Panc1 (cell line): ENCODE data around the gene PAK4. TPM values are rescaled to one million over a fixed set of nuclear protein-coding genes. Genes with fewer than 3 reads are reported as not detected.

Experiments
- ATAC-seq: fragments of 200-7000 bp; cut with Tn5 transposase; 2 replicates; pipeline ENCODE4 v1.9.1; 2020; ENCODE audit warnings: mild to moderate bottlenecking, moderate library complexity
- BruUV-seq: library from RNA; stranded (reverse); fragments of 400-500 nt; replicated peaks from 2 replicates; lab custom pipeline; 2021; lab: Mats Ljungman, UMichigan
- CTCF ChIA-PET: fragments of 300-600 bp; sonication (Branson Sonifier 250); formaldehyde crosslinking; loops from one replicate; lab custom pipeline; 2022; ENCODE audit warnings: antibody characterized with exemption; lab: Charles Lee
- POLR2A ChIA-PET: fragments of 300-600 bp; sonication (Branson Sonifier 250); formaldehyde crosslinking; loops from one replicate; lab custom pipeline; 2022; ENCODE audit warnings: antibody characterized with exemption; lab: Charles Lee
- DNase-seq: peaks from one replicate; pipeline ENCODE4 v3.0.0-alpha.2; 2010; ENCODE audit warnings: low read depth, low spot score
- H3K27ac ChIP-seq: 2 replicates; pipeline ENCODE4 v1.5.1; 2011; ENCODE audit warnings: mild to moderate bottlenecking, low read length, inconsistent platforms
- H3K27me3 ChIP-seq: fragments of 200-500 bp; sonication (Bioruptor generic); 2 replicates; pipeline ENCODE4 v1.6.0; 2014; ENCODE audit warnings: low read length, inconsistent platforms; ENCODE audit not compliant: control insufficient read depth, insufficient read depth
- H3K36me3 ChIP-seq: fragments of 200-500 bp; sonication (Bioruptor generic); 2 replicates; pipeline ENCODE4 v1.5.1; 2014; ENCODE audit warnings: inconsistent platforms, mild to moderate bottlenecking, low read length, moderate library complexity; ENCODE audit not compliant: control insufficient read depth, insufficient read depth
- H3K4me1 ChIP-seq: 2 replicates; pipeline ENCODE4 v1.5.1; 2011; ENCODE audit warnings: inconsistent platforms, mild to moderate bottlenecking, low read length, moderate library complexity; ENCODE audit not compliant: control insufficient read depth, insufficient read depth
- H3K4me3 ChIP-seq, 2 experiments: 2 replicates each; pipeline ENCODE4 v1.5.1; 2011 to 2012; ENCODE audit warnings: low read depth in 2 of 2, low read length in 2 of 2, mild to moderate bottlenecking in 2 of 2, inconsistent platforms in 1 of 2, moderate library complexity in 1 of 2
- H3K9me3 ChIP-seq: fragments of 200-500 bp; sonication (Bioruptor generic); 2 replicates; pipeline ENCODE4 v1.5.1; 2014; ENCODE audit warnings: low read depth, mild to moderate bottlenecking, inconsistent platforms, low read length, moderate library complexity; ENCODE audit not compliant: control insufficient read depth, insufficient read depth
- CTCF ChIP-seq: fragments of 450-650 bp; IDR thresholded peaks from 2 replicates; pipeline ENCODE4 v1.5.1; 2017; ENCODE audit warnings: mild to moderate bottlenecking
- POLR2AphosphoS5 ChIP-seq: IDR thresholded peaks from 2 replicates; pipeline ENCODE4 v1.6.1; 2012; ENCODE audit warnings: mild to moderate bottlenecking, low read depth, low read length, moderate library complexity
- REST ChIP-seq, 2 experiments: IDR thresholded peaks; 2 replicates each; pipeline ENCODE4 v1.6.1; 2011 to 2012; ENCODE audit warnings: low read depth in 2 of 2, control low read depth in 1 of 2, low read length in 1 of 2, mild to moderate bottlenecking in 1 of 2, moderate library complexity in 1 of 2; ENCODE audit not compliant: insufficient read depth in 1 of 2
- SIN3A ChIP-seq: IDR thresholded peaks from 2 replicates; pipeline ENCODE4 v1.6.1; 2012; ENCODE audit warnings: low read depth, mild to moderate bottlenecking, low read length, moderate library complexity, borderline replicate concordance; ENCODE audit not compliant: insufficient read depth
- TCF7L2 ChIP-seq: IDR thresholded peaks from 2 replicates; pipeline ENCODE4 v1.6.1; 2011; ENCODE audit warnings: mild to moderate bottlenecking, low read depth, low read length, inconsistent platforms
- in situ Hi-C: cut with HindIII; loops from 2 replicates; pipeline ENCODE4 v1.10.0; 2016; ENCODE audit warnings: low sequenced_read_pairs, low pct_unique_long_range_greater_than_20kb
- intact Hi-C: fragments of 100-400 bp; cut with micrococcal nuclease; formaldehyde crosslinking; loops from one replicate; pipeline ENCODE4 v1.10.0; 2022; ENCODE audit not compliant: unreplicated experiment
- total RNA-seq: library from RNA; stranded (reverse); gene quantifications from one replicate; pipeline ENCODE4 v1.2.1, GENCODE V29; 2021; ENCODE audit not compliant: unreplicated experiment

PAK4 gene
- total RNA-seq, 1 experiment from 2014 or later, result 311 TPM

- intact Hi-C loops, result no loop called here
- H3K27ac ChIP-seq, result no peak overlapping the region
- no peaks in the 10 kb centered on the region for H3K27me3 ChIP-seq
- DNase-seq (no peak), ATAC-seq (peak; percentile 52)
- no peak overlapping the region for H3K4me3 ChIP-seq
- POLR2A ChIA-PET, result interaction anchor here (0.6 to 0.8 kb wide), 6 partner anchors 16 to 593 kb away, joined by 3 to 9 read pairs (median 4); no protein-coding TSS in a partner anchor
- CTCF ChIA-PET, result interaction anchor here (0.5 to 1.0 kb wide), 3 partner anchors 9 to 599 kb away, joined by 3 to 5 read pairs (median 4); partner anchors contain the start of gene ZFP36
- H3K36me3 ChIP-seq, result no peaks in the 10 kb centered on the region
- in situ Hi-C loops, result no loop called here
- peaks cover 12% of the 10 kb centered on the region for H3K4me1 ChIP-seq
- TF ChIP-seq REST (IDR thresholded peaks at IDR 0.05; ENCODE audit: insufficient read depth in 1 of 2, low read depth in 2 of 2, low read length in 1 of 2) (peak in 1 of 2 experiments; percentile 55; a peak in 1 of 4 replicates), TCF7L2 (no peak)
- no peaks in the 10 kb centered on the region for H3K9me3 ChIP-seq
- BruUV-seq, result no TSS peak
These were observed 68.2 kb downstream of the PAK4 start for GRCh38 chr19:39193803-39194202.

- peaks cover 12% of the 10 kb centered on the region for H3K4me1 ChIP-seq
- no peak overlapping the region for H3K4me3 ChIP-seq
- BruUV-seq, result no TSS peak
- H3K27ac ChIP-seq, result no peak overlapping the region
- ChIA-PET POLR2A (interaction anchor here (0.5 to 0.6 kb wide), 4 partner anchors 12 to 600 kb away, joined by 3 to 8 read pairs (median 3); partner anchors contain the start of gene TIMM50), CTCF (interaction anchor here (0.7 kb wide), 1 partner anchor 147 kb away, joined by 3 read pairs; the partner anchor contains the start of gene SAMD4B)
- no peaks in the 10 kb centered on the region for H3K9me3 ChIP-seq
- H3K36me3 ChIP-seq, result no peaks in the 10 kb centered on the region
- H3K27me3 ChIP-seq, result no peaks in the 10 kb centered on the region
- intact Hi-C loops (no loop called here), in situ Hi-C loops (no loop called here)
- TF ChIP-seq TCF7L2 (no peak), POLR2AphosphoS5 (no peak), CTCF (no peak), SIN3A (no peak), REST (IDR thresholded peaks at IDR 0.05; ENCODE audit: insufficient read depth in 1 of 2, low read depth in 2 of 2, low read length in 1 of 2) (no peak)
- ATAC-seq (peak; percentile 32), DNase-seq (no peak)
These were observed 69.4 kb downstream of the PAK4 start for GRCh38 chr19:39194832-39195542.
